Adrenal gland (tissue), 5 donors: Measurements from ENCODE around the gene SCO2.

ENCODE experiments used
- CTCF ChIP-seq, 6 experiments: fragments of 450-650 bp in 4 of 6; fragments of 200-600 bp in 2 of 6; sonication (generic) in 1 of 6; IDR thresholded peaks; 1 replicate in 5 of 6; 2 replicates in 1 of 6; pipeline versions ENCODE4 v1.5.1 to v1.8.0; 2016 to 2021; ENCODE audit warnings: antibody characterized with exemption in 6 of 6, mild to moderate bottlenecking in 2 of 6, moderate library complexity in 1 of 6
- POLR2A ChIP-seq, 2 donors: fragments of 450-650 bp; IDR thresholded peaks; one replicate each; pipeline ENCODE4 v1.6.1; 2017; ENCODE audit warnings: antibody characterized with exemption in 2 of 2, mild to moderate bottlenecking in 2 of 2, moderate library complexity in 1 of 2
- donor health status: DM: no; HTN: no; CAD: no.

- TF ChIP-seq CTCF (IDR thresholded peaks at IDR 0.05) (no peak), POLR2A (IDR thresholded peaks at IDR 0.05) (no peak)
Measured at GRCh38 chr22:50570861-50571260, 45.5 kb upstream of the SCO2 start.
